Chondrocyte (in vitro differentiated cells): ENCODE data around the gene RARB. TPM values are rescaled to one million over a fixed set of nuclear protein-coding genes. Genes with fewer than 3 reads are reported as not detected.

Source experiments
- DNase-seq: peaks from one replicate; pipeline ENCODE4 v3.0.0; 2021; ENCODE audit warnings: mixed read lengths, low spot score
- H3K27ac Mint-ChIP-seq: one replicate; pipeline ENCODE4 v1.8.0; 2021; ENCODE audit warnings: mild to moderate bottlenecking, moderate library complexity, mixed read lengths; ENCODE audit not compliant: unreplicated experiment
- H3K27me3 Mint-ChIP-seq: 2 replicates; pipeline ENCODE4 v1.8.0; 2021; ENCODE audit warnings: low read depth, mixed read lengths
- H3K36me3 Mint-ChIP-seq: 2 replicates; pipeline ENCODE4 v1.8.0; 2021; ENCODE audit warnings: low read depth, mixed read lengths
- H3K4me1 Mint-ChIP-seq: 2 replicates; pipeline ENCODE4 v1.8.0; 2021; ENCODE audit warnings: low read depth, mild to moderate bottlenecking, mixed read lengths
- H3K4me3 Mint-ChIP-seq: one replicate; pipeline ENCODE4 v1.8.0; 2021; ENCODE audit warnings: mild to moderate bottlenecking, moderate library complexity, mixed read lengths; ENCODE audit not compliant: unreplicated experiment
- H3K9me3 Mint-ChIP-seq: 2 replicates; pipeline ENCODE4 v1.8.0; 2021; ENCODE audit warnings: low read depth, mixed read lengths
- long read RNA-seq: library from polyadenylated mRNA; stranded (forward); transcript quantifications from one replicate; pipeline ENCODE4 v2.0.0, GENCODE V29; 2021
- total RNA-seq: library from RNA; stranded (reverse); gene quantifications from 3 replicates; pipeline ENCODE4 v1.2.1, GENCODE V29; 2021
- TF ChIP-seq, protein P1 (sequence below): fragments of 200-600 bp; sonication (generic); IDR thresholded peaks from 2 replicates; pipeline ENCODE4 v1.5.0; 2021; ENCODE audit warnings: antibody characterized with exemption, mild to moderate bottlenecking, moderate library complexity

RARB gene
- total RNA-seq, result 5.9 to 10.7 TPM (median 7.6 TPM) in 3 replicates
- long read RNA-seq, transcript RARB-201 (8 exons, 3,084 nt), result major isoform, 10 of 14 reads
- long read RNA-seq, partial matches to known transcripts, result 1 of 14 reads
- long read RNA-seq, other reads (novel, unspliced or antisense), result 3 of 14 reads

- H3K27me3 Mint-ChIP-seq, result no peaks in the 10 kb centered on the region
- TF ChIP-seq, protein P1, sequence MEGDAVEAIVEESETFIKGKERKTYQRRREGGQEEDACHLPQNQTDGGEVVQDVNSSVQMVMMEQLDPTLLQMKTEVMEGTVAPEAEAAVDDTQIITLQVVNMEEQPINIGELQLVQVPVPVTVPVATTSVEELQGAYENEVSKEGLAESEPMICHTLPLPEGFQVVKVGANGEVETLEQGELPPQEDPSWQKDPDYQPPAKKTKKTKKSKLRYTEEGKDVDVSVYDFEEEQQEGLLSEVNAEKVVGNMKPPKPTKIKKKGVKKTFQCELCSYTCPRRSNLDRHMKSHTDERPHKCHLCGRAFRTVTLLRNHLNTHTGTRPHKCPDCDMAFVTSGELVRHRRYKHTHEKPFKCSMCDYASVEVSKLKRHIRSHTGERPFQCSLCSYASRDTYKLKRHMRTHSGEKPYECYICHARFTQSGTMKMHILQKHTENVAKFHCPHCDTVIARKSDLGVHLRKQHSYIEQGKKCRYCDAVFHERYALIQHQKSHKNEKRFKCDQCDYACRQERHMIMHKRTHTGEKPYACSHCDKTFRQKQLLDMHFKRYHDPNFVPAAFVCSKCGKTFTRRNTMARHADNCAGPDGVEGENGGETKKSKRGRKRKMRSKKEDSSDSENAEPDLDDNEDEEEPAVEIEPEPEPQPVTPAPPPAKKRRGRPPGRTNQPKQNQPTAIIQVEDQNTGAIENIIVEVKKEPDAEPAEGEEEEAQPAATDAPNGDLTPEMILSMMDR, result peak; percentile 2
- no peaks in the 10 kb centered on the region for H3K9me3 Mint-ChIP-seq
- H3K27ac Mint-ChIP-seq, result peak within 1 kb of the TSS; percentile 98
- no peak for DNase-seq
- no peaks in the 10 kb centered on the region for H3K36me3 Mint-ChIP-seq
- peak within 1 kb of the TSS; percentile 90 for H3K4me3 Mint-ChIP-seq
- peaks cover 94% of the 10 kb centered on the region for H3K4me1 Mint-ChIP-seq
Measured at GRCh38 chr3:25427942-25428788, at the start of gene RARB. TSS of gene RARB (plus strand) at chr3:25428263. CDS start at chr3:25428732, 469 bp downstream.

- DNase-seq, result no peak
- Mint-ChIP-seq H3K4me1 (peaks cover 21% of the 10 kb centered on the region), H3K27me3 (no peaks in the 10 kb centered on the region), H3K36me3 (no peaks in the 10 kb centered on the region), H3K9me3 (no peaks in the 10 kb centered on the region), H3K4me3 (no peak overlapping the region), H3K27ac (no peak overlapping the region)
- TF ChIP-seq, protein P1, result no peak
Measured at GRCh38 chr3:25378786-25379311, 49.2 kb upstream of the RARB start.

- no peak for DNase-seq
- peaks cover 21% of the 10 kb centered on the region for H3K4me1 Mint-ChIP-seq
Measured at GRCh38 chr3:25380222-25380739, 47.8 kb upstream of the RARB start.

GRCh38 chr3:25381083-25381482 is 47.0 kb upstream of the RARB start:
- no peak for DNase-seq
- no peak overlapping the region for H3K4me3 Mint-ChIP-seq
- no peaks in the 10 kb centered on the region for H3K36me3 Mint-ChIP-seq
- H3K27me3 Mint-ChIP-seq, result no peaks in the 10 kb centered on the region
- TF ChIP-seq, protein P1, result no peak
- H3K4me1 Mint-ChIP-seq, result peaks cover 21% of the 10 kb centered on the region
- peak overlapping the region; percentile 42 for H3K27ac Mint-ChIP-seq
- H3K9me3 Mint-ChIP-seq, result no peaks in the 10 kb centered on the region

More at GRCh38 chr3:25380222-25380739, 47.8 kb upstream of the RARB start:
- Mint-ChIP-seq H3K4me3 (peak overlapping the region; percentile 0), H3K9me3 (no peaks in the 10 kb centered on the region), H3K27ac (peak overlapping the region; percentile 42), H3K27me3 (no peaks in the 10 kb centered on the region), H3K36me3 (no peaks in the 10 kb centered on the region)
- TF ChIP-seq, protein P1, result no peak

GRCh38 chr3:25384471-25384870 is 43.6 kb upstream of the RARB start:
- H3K27me3 Mint-ChIP-seq, result no peaks in the 10 kb centered on the region
- H3K4me3 Mint-ChIP-seq, result no peak overlapping the region
- DNase-seq, result no peak
- TF ChIP-seq, protein P1, result no peak
- H3K36me3 Mint-ChIP-seq, result no peaks in the 10 kb centered on the region
- H3K9me3 Mint-ChIP-seq, result no peaks in the 10 kb centered on the region
- H3K27ac Mint-ChIP-seq, result no peak overlapping the region
- peaks cover 18% of the 10 kb centered on the region for H3K4me1 Mint-ChIP-seq
